SU-DHL-6 (cell line): Measurements from ENCODE around the gene HAO2.

ENCODE experiments used
- H2AFZ ChIP-seq: fragments of 200-600 bp; sonication (generic); 2 replicates; pipeline ENCODE4 v1.6.1; 2014; ENCODE audit warnings: low read depth, mild to moderate bottlenecking, moderate library complexity, mixed read lengths, antibody characterized with exemption, low read length; ENCODE audit not compliant: severe bottlenecking
- H3F3A ChIP-seq: fragments of 200-600 bp; shearing (Covaris generic); 2 replicates; pipeline ENCODE4 v1.6.0; 2016; ENCODE audit warnings: antibody characterized with exemption, mild to moderate bottlenecking; ENCODE audit not compliant: insufficient read depth
- H3K27ac ChIP-seq: fragments of 200-600 bp; sonication (generic); 2 replicates; pipeline ENCODE4 v1.5.1; 2016; ENCODE audit warnings: low read depth, mild to moderate bottlenecking, low read length, moderate library complexity, mixed read lengths
- H3K27me3 ChIP-seq: fragments of 200-600 bp; sonication (generic), shearing (Covaris generic); 2 replicates; pipeline ENCODE4 v1.6.0; 2014; ENCODE audit warnings: mild to moderate bottlenecking, low read length
- H3K36me3 ChIP-seq: fragments of 200-600 bp; sonication (generic); 2 replicates; pipeline ENCODE4 v1.6.1; 2014; ENCODE audit warnings: mild to moderate bottlenecking, low read length, mixed read lengths
- H3K4me2 ChIP-seq: fragments of 300-600, 200-600 bp; shearing (Covaris generic), sonication (generic); 2 replicates; pipeline ENCODE4 v1.6.0; 2014; ENCODE audit warnings: low read length, low read depth, mild to moderate bottlenecking; ENCODE audit not compliant: poor library complexity, severe bottlenecking
- H3K4me3 ChIP-seq: fragments of 200-600 bp; sonication (generic); 2 replicates; pipeline ENCODE4 v1.5.1; 2014; ENCODE audit warnings: antibody characterized with exemption, low read length, mild to moderate bottlenecking, mixed read lengths; ENCODE audit not compliant: insufficient read depth, poor library complexity, severe bottlenecking
- H3K79me2 ChIP-seq: fragments of 200-600 bp; sonication (generic); 2 replicates; pipeline ENCODE4 v1.6.1; 2014; ENCODE audit warnings: mild to moderate bottlenecking, low read length, moderate library complexity; ENCODE audit not compliant: insufficient read depth
- H3K9ac ChIP-seq: fragments of 200-600 bp; sonication (generic); 2 replicates; pipeline ENCODE4 v1.7.0; 2014; ENCODE audit warnings: mild to moderate bottlenecking, low read length
- H3K9me2 ChIP-seq: fragments of 200-600 bp; sonication (generic); replicated peaks from 2 replicates; pipeline ENCODE4 v1.6.1; 2014; ENCODE audit warnings: low read length; ENCODE audit not compliant: insufficient read depth
- H3K9me3 ChIP-seq: fragments of 200-600 bp; sonication (generic); 2 replicates; pipeline ENCODE4 v1.6.1; 2014; ENCODE audit warnings: low read length, mixed read lengths; ENCODE audit not compliant: insufficient read depth
- H4K20me1 ChIP-seq: fragments of 200-600 bp; sonication (generic); 2 replicates; pipeline ENCODE4 v1.6.1; 2014; ENCODE audit warnings: low read depth, mild to moderate bottlenecking, antibody characterized with exemption, low read length, moderate library complexity, mixed read lengths
- CTCF ChIP-seq: fragments of 200-600 bp; sonication (generic); IDR thresholded peaks from one replicate; pipeline ENCODE4 v1.5.1; 2017; ENCODE audit warnings: antibody characterized with exemption, mild to moderate bottlenecking, low read length, moderate library complexity; ENCODE audit not compliant: insufficient read depth, poor library complexity, severe bottlenecking
- EZH2phosphoT487 ChIP-seq: fragments of 200-600 bp; sonication (generic), shearing (Covaris generic); conservative IDR thresholded peaks from 2 replicates; pipeline ENCODE4 v1.6.1; 2018; ENCODE audit warnings: mild to moderate bottlenecking, antibody characterized with exemption, low read length, moderate library complexity, mixed read lengths

HAO2 gene

GRCh38 chr1:119327094-119327449 lies 41.5 kb upstream of the HAO2 start:
- no peak overlapping the region for H2AFZ ChIP-seq
- H3F3A ChIP-seq, result no peaks in the 10 kb centered on the region
- H3K9me3 ChIP-seq, result no peaks in the 10 kb centered on the region
- TF ChIP-seq EZH2phosphoT487 (no peak), CTCF (no peak)
- no peaks in the 10 kb centered on the region for H3K27me3 ChIP-seq
- no peak overlapping the region for H3K27ac ChIP-seq
- H3K4me3 ChIP-seq, result no peak overlapping the region
- no peak overlapping the region for H3K9ac ChIP-seq
- no peak overlapping the region for H3K4me2 ChIP-seq
- no peaks in the 10 kb centered on the region for H3K79me2 ChIP-seq
- no peaks in the 10 kb centered on the region for H4K20me1 ChIP-seq
- H3K9me2 ChIP-seq, result no peaks in the 10 kb centered on the region
- no peaks in the 10 kb centered on the region for H3K36me3 ChIP-seq

GRCh38 chr1:119327450-119328155 lies 41.0 kb upstream of the HAO2 start:
- H3K36me3 ChIP-seq, result no peaks in the 10 kb centered on the region
- no peak overlapping the region for H3K4me3 ChIP-seq
- H3K4me2 ChIP-seq, result no peak overlapping the region
- no peaks in the 10 kb centered on the region for H3K79me2 ChIP-seq
- H3K9me3 ChIP-seq, result no peaks in the 10 kb centered on the region
- no peaks in the 10 kb centered on the region for H3F3A ChIP-seq
- no peak overlapping the region for H3K9ac ChIP-seq
- no peaks in the 10 kb centered on the region for H3K27me3 ChIP-seq
- H3K27ac ChIP-seq, result no peak overlapping the region
- H2AFZ ChIP-seq, result no peak overlapping the region
- H3K9me2 ChIP-seq, result no peaks in the 10 kb centered on the region
- H4K20me1 ChIP-seq, result no peaks in the 10 kb centered on the region
- TF ChIP-seq EZH2phosphoT487 (no peak), CTCF (peak; percentile 13)

- no peak overlapping the region for H2AFZ ChIP-seq
- H3K4me3 ChIP-seq, result no peak overlapping the region
- H3F3A ChIP-seq, result no peaks in the 10 kb centered on the region
- H3K9me3 ChIP-seq, result no peaks in the 10 kb centered on the region
- H4K20me1 ChIP-seq, result no peaks in the 10 kb centered on the region
- no peaks in the 10 kb centered on the region for H3K79me2 ChIP-seq
- H3K9ac ChIP-seq, result no peak overlapping the region
- H3K4me2 ChIP-seq, result no peak overlapping the region
- H3K9me2 ChIP-seq, result no peaks in the 10 kb centered on the region
- TF ChIP-seq CTCF, result no peak
- TF ChIP-seq EZH2phosphoT487, result no peak
- no peak overlapping the region for H3K27ac ChIP-seq
- H3K27me3 ChIP-seq, result no peaks in the 10 kb centered on the region
- H3K36me3 ChIP-seq, result no peaks in the 10 kb centered on the region
Measured at GRCh38 chr1:119329541-119330461, 38.8 kb upstream of the HAO2 start.
